Measurements from ENCODE around the gene ADTRP. TPM values are rescaled to one million over a fixed set of nuclear protein-coding genes. Genes with fewer than 3 reads are reported as not detected.
"Not testable (repeated sequence)": the region's sequence is repeated elsewhere in the genome, so short reads cannot be mapped to it uniquely, and the experiment has no call there.

Gene ADTRP
- total and polyA plus RNA-seq, 10 donors, result 1.00 to 7.4 (median 2.0) TPM

DNA sequence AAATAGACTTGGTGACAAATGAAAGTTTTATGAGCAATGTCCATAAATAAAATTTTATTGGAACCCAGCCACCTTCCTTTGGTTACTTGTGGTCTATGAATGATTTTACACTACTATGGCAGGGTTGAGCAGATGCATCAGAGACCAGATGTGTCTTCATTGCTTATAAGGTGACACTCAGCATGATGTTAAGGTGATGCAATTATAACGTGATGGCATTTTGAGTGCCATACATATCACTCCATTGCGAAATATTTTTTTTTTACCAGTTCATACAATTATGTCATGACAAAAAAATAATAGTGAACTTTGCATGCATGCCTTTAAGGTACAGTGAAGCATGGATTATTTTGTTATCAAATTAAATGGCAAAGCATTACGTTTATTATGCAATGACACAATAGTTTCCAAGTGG is 96.0 kb downstream of the ADTRP start:
- no peak overlapping the region for H3K27ac ChIP-seq
- intact Hi-C loops (cut with DNase I; ENCODE audit: low total_unique reads), result no loop called here
- no peak for TF ChIP-seq POLR2AphosphoS5 (IDR thresholded peaks at IDR 0.05)
- TF ChIP-seq, protein P1, sequence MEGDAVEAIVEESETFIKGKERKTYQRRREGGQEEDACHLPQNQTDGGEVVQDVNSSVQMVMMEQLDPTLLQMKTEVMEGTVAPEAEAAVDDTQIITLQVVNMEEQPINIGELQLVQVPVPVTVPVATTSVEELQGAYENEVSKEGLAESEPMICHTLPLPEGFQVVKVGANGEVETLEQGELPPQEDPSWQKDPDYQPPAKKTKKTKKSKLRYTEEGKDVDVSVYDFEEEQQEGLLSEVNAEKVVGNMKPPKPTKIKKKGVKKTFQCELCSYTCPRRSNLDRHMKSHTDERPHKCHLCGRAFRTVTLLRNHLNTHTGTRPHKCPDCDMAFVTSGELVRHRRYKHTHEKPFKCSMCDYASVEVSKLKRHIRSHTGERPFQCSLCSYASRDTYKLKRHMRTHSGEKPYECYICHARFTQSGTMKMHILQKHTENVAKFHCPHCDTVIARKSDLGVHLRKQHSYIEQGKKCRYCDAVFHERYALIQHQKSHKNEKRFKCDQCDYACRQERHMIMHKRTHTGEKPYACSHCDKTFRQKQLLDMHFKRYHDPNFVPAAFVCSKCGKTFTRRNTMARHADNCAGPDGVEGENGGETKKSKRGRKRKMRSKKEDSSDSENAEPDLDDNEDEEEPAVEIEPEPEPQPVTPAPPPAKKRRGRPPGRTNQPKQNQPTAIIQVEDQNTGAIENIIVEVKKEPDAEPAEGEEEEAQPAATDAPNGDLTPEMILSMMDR (IDR thresholded peaks at IDR 0.05 in 8 of 11, conservative IDR thresholded peaks at IDR 0.05 in 3 of 11), result no peak
- TF ChIP-seq POLR2A (IDR thresholded peaks at IDR 0.05), result no peak
- H3K9me3 ChIP-seq, result peaks cover 0 to 19% (median 13%) of the 10 kb centered on the region in 8 donors
- no peak for DNase-seq
- H3K36me3 ChIP-seq, result no peaks in the 10 kb centered on the region
- H3K27me3 ChIP-seq (replicated peaks in 1 of 7), result no peaks in the 10 kb centered on the region
- no peak overlapping the region for H3K4me3 ChIP-seq
- 75 to 91% (median 79%) methylated on average over 3 of the region's 3 CpGs for WGBS, 5 donors
- H3K4me1 ChIP-seq, result no peaks in the 10 kb centered on the region

DNA sequence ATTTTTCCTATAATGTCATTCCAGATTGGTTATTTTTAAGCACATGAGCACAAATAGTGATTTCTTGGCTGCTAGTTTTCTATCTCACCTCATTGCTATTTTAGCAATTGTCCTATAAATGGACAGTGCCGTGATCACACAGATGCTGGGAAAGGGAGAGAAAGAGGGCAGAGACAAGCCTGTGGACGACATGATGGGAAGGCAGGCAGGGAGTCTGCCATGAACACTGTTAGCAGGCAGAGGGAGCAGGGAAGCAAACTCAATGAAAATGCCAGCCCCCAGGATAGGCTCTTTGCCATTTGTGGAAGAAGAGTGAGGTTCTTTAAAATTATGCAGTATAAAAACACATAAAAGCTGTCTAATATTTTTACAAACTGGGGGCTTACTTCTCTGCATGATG is 96.8 kb downstream of the ADTRP start:
- intact Hi-C loops (cut with DNase I; ENCODE audit: low total_unique reads), result no loop called here
- no peaks in the 10 kb centered on the region for H3K36me3 ChIP-seq
- peaks cover 0 to 19% (median 13%) of the 10 kb centered on the region in 8 donors for H3K9me3 ChIP-seq
- H3K27me3 ChIP-seq (replicated peaks in 1 of 7), result no peaks in the 10 kb centered on the region
- no peak for DNase-seq
- no peak overlapping the region for H3K4me3 ChIP-seq
- H3K4me1 ChIP-seq, result no peaks in the 10 kb centered on the region
- H3K27ac ChIP-seq, result no peak overlapping the region
- TF ChIP-seq, protein P1 (IDR thresholded peaks at IDR 0.05 in 8 of 11, conservative IDR thresholded peaks at IDR 0.05 in 3 of 11), result no peak
- TF ChIP-seq POLR2AphosphoS5 (IDR thresholded peaks at IDR 0.05), result no peak
- TF ChIP-seq POLR2A (IDR thresholded peaks at IDR 0.05), result no peak
- 74 to 95% (median 74%) methylated on average over 2 of the region's 2 CpGs for WGBS, 5 donors

DNA sequence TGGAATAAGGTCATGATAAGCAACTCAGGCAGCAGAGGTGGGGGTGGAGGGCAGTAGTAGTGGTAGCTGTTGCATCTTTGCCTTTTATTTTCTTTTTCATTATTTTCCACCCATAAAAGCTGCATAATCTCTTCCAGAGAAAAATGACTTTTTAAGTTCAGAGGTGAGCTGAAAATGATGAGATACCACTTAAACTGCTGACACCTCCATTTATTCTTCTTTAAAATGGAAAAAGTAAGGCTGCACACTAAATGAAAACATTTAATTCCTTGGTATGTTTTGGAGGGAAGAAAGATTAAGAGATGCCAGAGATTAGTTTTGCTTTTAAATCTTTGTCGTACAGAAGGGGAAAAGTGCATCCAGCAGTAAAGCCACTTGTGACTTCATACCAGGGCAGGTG is 97.2 kb downstream of the ADTRP start:
- TF ChIP-seq POLR2AphosphoS5 (IDR thresholded peaks at IDR 0.05), result no peak
- TF ChIP-seq, protein P1 (IDR thresholded peaks at IDR 0.05 in 8 of 11, conservative IDR thresholded peaks at IDR 0.05 in 3 of 11), result no peak
- TF ChIP-seq POLR2A (IDR thresholded peaks at IDR 0.05), result no peak
- no peaks in the 10 kb centered on the region for H3K27me3 ChIP-seq (replicated peaks in 1 of 7)
- H3K4me1 ChIP-seq, result no peaks in the 10 kb centered on the region
- no peak overlapping the region for H3K4me3 ChIP-seq
- intact Hi-C loops (cut with DNase I; ENCODE audit: low total_unique reads), result no loop called here
- whole genome bisulfite sequencing, 5 donors, result 85 to 97% (median 92%) methylated on average over 1 of the region's 1 CpG
- no peak for DNase-seq
- no peak overlapping the region for H3K27ac ChIP-seq
- no peaks in the 10 kb centered on the region for H3K36me3 ChIP-seq
- peaks cover 0 to 19% (median 13%) of the 10 kb centered on the region in 8 donors for H3K9me3 ChIP-seq

DNA sequence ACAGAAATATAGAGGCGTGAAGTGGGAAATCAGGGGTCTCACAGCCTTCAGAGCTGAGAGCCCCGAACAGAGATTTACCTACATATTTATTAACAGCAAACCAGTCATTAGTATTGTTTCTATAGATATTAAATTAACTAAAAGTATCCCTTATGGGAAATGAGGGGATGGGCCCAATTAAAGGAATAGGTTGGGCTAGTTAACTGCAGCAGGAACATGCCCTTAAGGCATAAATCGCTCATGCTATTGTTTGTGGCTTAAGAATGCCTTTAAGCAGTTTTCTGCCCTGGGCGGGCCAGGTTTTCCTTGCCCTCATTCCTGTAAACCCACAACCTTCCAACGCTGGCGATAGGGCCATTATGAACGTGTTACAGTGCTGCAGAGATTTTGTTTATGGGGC is 98.1 kb downstream of the ADTRP start:
- H3K27me3 ChIP-seq (replicated peaks in 1 of 7); H3K4me3 ChIP-seq; H3K4me1 ChIP-seq; intact Hi-C loops (cut with DNase I; ENCODE audit: low total_unique reads); H3K27ac ChIP-seq; DNase-seq; H3K36me3 ChIP-seq: not testable (repeated sequence)
- 85 to 98% (median 88%) methylated on average over 7 of the region's 7 CpGs for WGBS, 5 donors
- peaks cover 0 to 19% (median 13%) of the 10 kb centered on the region in 8 donors for H3K9me3 ChIP-seq

DNA sequence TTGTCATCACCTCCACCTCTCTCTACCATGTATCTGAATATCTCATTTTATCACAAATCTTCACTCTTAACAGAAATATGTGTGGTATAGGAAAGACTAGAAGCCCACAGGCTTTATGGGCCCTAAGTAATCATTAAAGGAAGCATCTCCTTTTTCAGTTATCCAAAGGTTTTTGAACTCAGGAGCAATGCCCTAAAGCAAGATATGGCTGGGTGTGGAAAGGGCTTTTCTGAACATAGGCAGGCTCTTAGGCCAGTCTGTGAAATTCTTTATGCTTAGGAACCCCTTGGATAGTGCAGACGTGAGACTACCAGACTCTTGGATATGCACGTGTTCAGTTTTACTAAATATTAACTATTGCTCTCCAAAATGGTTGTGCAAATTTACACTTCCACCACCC is 99.5 kb downstream of the ADTRP start:
- no peak overlapping the region for H3K4me3 ChIP-seq
- H3K9me3 ChIP-seq, result peaks cover 0 to 19% (median 13%) of the 10 kb centered on the region in 8 donors
- DNase-seq, result no peak
- H3K4me1 ChIP-seq, result no peaks in the 10 kb centered on the region
- no peaks in the 10 kb centered on the region for H3K27me3 ChIP-seq (replicated peaks in 1 of 7)
- TF ChIP-seq POLR2AphosphoS5 (IDR thresholded peaks at IDR 0.05) (no peak), POLR2A (IDR thresholded peaks at IDR 0.05) (no peak)
- TF ChIP-seq, protein P1 (IDR thresholded peaks at IDR 0.05 in 8 of 11, conservative IDR thresholded peaks at IDR 0.05 in 3 of 11), result no peak
- H3K27ac ChIP-seq, result no peak overlapping the region
- no peaks in the 10 kb centered on the region for H3K36me3 ChIP-seq
- WGBS, 5 donors, result 83 to 94% (median 88%) methylated on average over 2 of the region's 2 CpGs
- intact Hi-C loops (cut with DNase I; ENCODE audit: low total_unique reads), result no loop called here
